Inferior parietal cortex (tissue), 1 donor: ENCODE results near the gene LRRC19.

ENCODE experiments used
- DNase-seq: peaks from one replicate; pipeline ENCODE4 v3.0.0-alpha.2; 2016; ENCODE audit errors: extremely low spot score

LRRC19 gene

GRCh38 chr9:27005491-27005890, at the start of gene LRRC19:
Gene LRRC19 (minus strand): TSS chr9:27005672. CDS start chr9:26999694, 5,978 bp downstream.
- DNase-seq: no peak

GRCh38 chr9:27054841-27055240, 49.4 kb upstream of the LRRC19 start:
- no peak for DNase-seq

- no peak for DNase-seq
These were observed 48.7 kb upstream of the LRRC19 start for GRCh38 chr9:27054125-27054524.

- DNase-seq: no peak
These were observed 48.0 kb upstream of the LRRC19 start for GRCh38 chr9:27053369-27054022.

GRCh38 chr9:27047136-27047535, 41.7 kb upstream of the LRRC19 start:
- DNase-seq: no peak

GRCh38 chr9:27043176-27043575, 37.7 kb upstream of the LRRC19 start:
- DNase-seq: no peak

- no peak for DNase-seq
These were observed 37.0 kb upstream of the LRRC19 start for GRCh38 chr9:27042476-27042875.

- no peak for DNase-seq
These were observed 36.3 kb upstream of the LRRC19 start for GRCh38 chr9:27041746-27042145.

GRCh38 chr9:27037499-27037898, 32.0 kb upstream of the LRRC19 start:
- DNase-seq: no peak

- peak; percentile 83 for DNase-seq
These were observed 28.4 kb upstream of the LRRC19 start for GRCh38 chr9:27033815-27034403.

- no peak for DNase-seq
These were observed 23.7 kb upstream of the LRRC19 start for GRCh38 chr9:27029186-27029585.

- no peak for DNase-seq
These were observed 17.4 kb upstream of the LRRC19 start for GRCh38 chr9:27022920-27023319.

- DNase-seq: no peak
These were observed 14.1 kb upstream of the LRRC19 start for GRCh38 chr9:27019589-27019988.

GRCh38 chr9:27003426-27004077, 1.9 kb downstream of the LRRC19 start:
- no peak for DNase-seq

- no peak for DNase-seq
These were observed 9.7 kb downstream of the LRRC19 start for GRCh38 chr9:26995810-26996209.

- DNase-seq: no peak
These were observed 22.1 kb downstream of the LRRC19 start for GRCh38 chr9:26983340-26983739.

- DNase-seq: peak; percentile 20
These were observed 29.5 kb downstream of the LRRC19 start for GRCh38 chr9:26975728-26976707.

GRCh38 chr9:26974927-26975326, 30.5 kb downstream of the LRRC19 start:
- no peak for DNase-seq

GRCh38 chr9:26973989-26974388, 31.5 kb downstream of the LRRC19 start:
- no peak for DNase-seq

GRCh38 chr9:26971721-26972120, 33.8 kb downstream of the LRRC19 start:
- DNase-seq: no peak

- DNase-seq: peak; percentile 16
These were observed 48.6 kb downstream of the LRRC19 start for GRCh38 chr9:26956860-26957233.
